Mucosa of descending colon (tissue), 3 donors: ENCODE measurements around the gene TUBG1. TPM values are rescaled to one million over a fixed set of nuclear protein-coding genes. Genes with fewer than 3 reads are reported as not detected.

Source experiments
- ATAC-seq: fragments of 200-7000 bp; cut with Tn5 transposase; one replicate; pipeline ENCODE4 v1.9.1; 2020; ENCODE audit warnings: mild to moderate bottlenecking, moderate library complexity
- DNase-seq, 3 donors: peaks; one replicate each; pipeline ENCODE4 v3.0.0-alpha.2; 2020
- H3K36me3 ChIP-seq: fragments of 200-600 bp; one replicate; pipeline ENCODE4 v1.8.0; 2021; ENCODE audit warnings: low read depth, mild to moderate bottlenecking
- H3K4me1 ChIP-seq: fragments of 200-600 bp; one replicate; pipeline ENCODE4 v1.8.0; 2021; ENCODE audit warnings: low read depth, mild to moderate bottlenecking
- H3K4me3 ChIP-seq: fragments of 200-600 bp; one replicate; pipeline ENCODE4 v1.8.0; 2021; ENCODE audit warnings: mild to moderate bottlenecking
- H3K9me3 ChIP-seq: fragments of 200-600 bp; one replicate; pipeline ENCODE4 v1.8.0; 2021; ENCODE audit warnings: mild to moderate bottlenecking
- CTCF ChIP-seq: fragments of 200-600 bp; IDR thresholded peaks from one replicate; pipeline ENCODE4 v1.8.0; 2022; ENCODE audit warnings: antibody characterized with exemption, mild to moderate bottlenecking
- intact Hi-C, 2 donors: fragments of 100-400 bp; cut with DNase I in 1 of 2; cut with micrococcal nuclease in 1 of 2; formaldehyde crosslinking; loops; one replicate each; pipeline versions ENCODE4 v1.11.0 to v1.11.1; 2022; cut with DNase I, micrococcal nuclease
- total RNA-seq, 3 donors: library from RNA; stranded (reverse); fragmentation: NEBNext Ultra II Directional in 2 of 3; extraction: Animal tissue kit (Norgen Biotek cat#: 25700) in 2 of 3; gene quantifications; one replicate each; pipeline versions ENCODE4 v1.2.1 to v1.2.4, GENCODE V29; 2021 to 2023
- donor health status: DM: no; HTN: no; CAD: no; lungs with moderate emphysema.
- donor health status: DM: no; HTN: no; CAD: no.
- donor health status: DM: no; HTN: yes; CAD: no.

The TUBG1 gene
- total RNA-seq, 3 donors from 2014 or later: 17.2 to 42.6 (median 40.9) TPM

GRCh38 chr17:42566883-42567573 lies 42.5 kb upstream of the TUBG1 start, which contains the start of gene MLX:
MLX (plus strand) TSS chr17:42567100; CDS start chr17:42567125, 25 bp downstream.
- TF ChIP-seq CTCF: no peak
- peak within 1 kb of the TSS; percentile 84 for H3K4me3 ChIP-seq
- H3K4me1 ChIP-seq: peaks cover 40% of the 10 kb centered on the region
- peak; percentile 83 for ATAC-seq
- intact Hi-C loops: no loop called here
- no peaks in the 10 kb centered on the region for H3K9me3 ChIP-seq
- peaks cover 4% of the 10 kb centered on the region for H3K36me3 ChIP-seq
- DNase-seq: peak; percentile 95 to 97 (median 96)

GRCh38 chr17:42568341-42569111 lies 41.0 kb upstream of the TUBG1 start:
- peaks cover 33% of the 10 kb centered on the region for H3K4me1 ChIP-seq
- TF ChIP-seq CTCF: no peak
- H3K36me3 ChIP-seq: peaks cover 16% of the 10 kb centered on the region
- H3K9me3 ChIP-seq: no peaks in the 10 kb centered on the region
- intact Hi-C loops: no loop called here
- no peak overlapping the region for H3K4me3 ChIP-seq
- ATAC-seq: no peak
- DNase-seq: peak in 1 of 3 donors; percentile 21

- Histone ChIP-seq H3K9me3 (no peaks in the 10 kb centered on the region), H3K4me3 (no peak overlapping the region), H3K4me1 (peaks cover 20% of the 10 kb centered on the region), H3K36me3 (peaks cover 20% of the 10 kb centered on the region)
- intact Hi-C loops: loop anchor here in 1 of 2 donors (10.0 kb wide), 1 partner anchor 103 kb away; the partner anchor contains the start of gene PLEKHH3
- ATAC-seq: no peak
- peak in 1 of 3 donors; percentile 1 for DNase-seq
- TF ChIP-seq CTCF: no peak
These were observed 37.9 kb upstream of the TUBG1 start for GRCh38 chr17:42571435-42572225.

- intact Hi-C loops: loop anchor here in 1 of 2 donors (10.0 kb wide), 1 partner anchor 102 kb away; the partner anchor contains the start of gene PLEKHH3
- DNase-seq (peak in 1 of 3 donors; percentile 6), ATAC-seq (no peak)
- Histone ChIP-seq H3K9me3 (no peaks in the 10 kb centered on the region), H3K36me3 (peaks cover 20% of the 10 kb centered on the region), H3K4me3 (no peak overlapping the region), H3K4me1 (peaks cover 20% of the 10 kb centered on the region)
- no peak for TF ChIP-seq CTCF
These were observed 36.4 kb upstream of the TUBG1 start for GRCh38 chr17:42573095-42573494.

GRCh38 chr17:42574463-42574862 lies 35.0 kb upstream of the TUBG1 start:
- ATAC-seq: no peak

More at GRCh38 chr17:42574463-42574862, 35.0 kb upstream of the TUBG1 start:
- DNase-seq: no peak
- TF ChIP-seq CTCF: no peak
- intact Hi-C loops: loop anchor here in 1 of 2 donors (10.0 kb wide), 1 partner anchor 100 kb away; the partner anchor contains the start of gene PLEKHH3
- Histone ChIP-seq H3K4me3 (no peak overlapping the region), H3K9me3 (no peaks in the 10 kb centered on the region), H3K36me3 (peaks cover 20% of the 10 kb centered on the region), H3K4me1 (peaks cover 17% of the 10 kb centered on the region)
